Keratinocyte (primary cell): Measurements from ENCODE around the gene SECTM1. TPM values are rescaled to one million over a fixed set of nuclear protein-coding genes. Genes with fewer than 3 reads are reported as not detected.

Experiments
- DNase-seq: peaks from one replicate; pipeline ENCODE4 v3.0.0-alpha.2; 2011; ENCODE audit warnings: low read depth, missing footprints, low spot score
- FAIRE-seq: peaks from 2 replicates; lab custom pipeline; 2011; peaks lifted over from hg19 to GRCh38; lab: Jason Lieb, UNC
- H2AFZ ChIP-seq: 2 replicates; pipeline ENCODE4 v1.6.0; 2012; ENCODE audit warnings: low read length, control low read depth, inconsistent platforms; ENCODE audit not compliant: control insufficient read depth
- H3K27ac ChIP-seq: 2 replicates; pipeline ENCODE4 v1.5.1; 2011; ENCODE audit warnings: low read length; ENCODE audit not compliant: control insufficient read depth, insufficient read depth
- H3K27me3 ChIP-seq: 3 replicates; pipeline ENCODE4 v1.6.0; 2011; ENCODE audit warnings: low read length; ENCODE audit not compliant: control insufficient read depth, insufficient read depth; ENCODE audit errors: extremely low read depth
- H3K36me3 ChIP-seq, 2 experiments: 2 replicates in 1 of 2; 3 replicates in 1 of 2; pipeline ENCODE4 v1.5.1; 2011; ENCODE audit warnings: low read length in 2 of 2, mild to moderate bottlenecking in 1 of 2; ENCODE audit not compliant: control insufficient read depth in 2 of 2, insufficient read depth in 2 of 2; ENCODE audit errors: extremely low read depth in 1 of 2
- H3K4me1 ChIP-seq: 3 replicates; pipeline ENCODE4 v1.5.1; 2011; ENCODE audit warnings: low read length; ENCODE audit not compliant: control insufficient read depth, insufficient read depth; ENCODE audit errors: extremely low read depth
- H3K4me2 ChIP-seq: 3 replicates; pipeline ENCODE4 v1.6.0; 2011; ENCODE audit warnings: low read depth, low read length; ENCODE audit not compliant: control insufficient read depth, insufficient read depth; ENCODE audit errors: extremely low read depth
- H3K4me3 ChIP-seq, 3 experiments: fragments of 200-600 bp in 1 of 3; sonication (generic) in 1 of 3; 2 replicates in 2 of 3; 3 replicates in 1 of 3; pipeline ENCODE4 v1.5.1; 2011 to 2016; ENCODE audit warnings: low read length in 3 of 3, mild to moderate bottlenecking in 3 of 3, control low read depth in 2 of 3, inconsistent platforms in 1 of 3, low read depth in 1 of 3, mixed read lengths in 1 of 3, mixed run types in 1 of 3, moderate library complexity in 1 of 3; ENCODE audit not compliant: control insufficient read depth in 2 of 3, insufficient read depth in 2 of 3; ENCODE audit errors: extremely low read depth in 1 of 3
- H3K79me2 ChIP-seq: 2 replicates; pipeline ENCODE4 v1.6.0; 2012; ENCODE audit warnings: low read length; ENCODE audit not compliant: control insufficient read depth, insufficient read depth
- H3K9ac ChIP-seq: 3 replicates; pipeline ENCODE4 v1.6.0; 2011; ENCODE audit warnings: low read length; ENCODE audit not compliant: control insufficient read depth, insufficient read depth; ENCODE audit errors: extremely low read depth
- H3K9me1 ChIP-seq: 3 replicates; pipeline ENCODE4 v1.6.0; 2011; ENCODE audit warnings: low read length; ENCODE audit not compliant: control insufficient read depth, insufficient read depth; ENCODE audit errors: extremely low read depth
- H3K9me3 ChIP-seq: 2 replicates; pipeline ENCODE4 v1.5.1; 2012; ENCODE audit warnings: low read depth, low read length; ENCODE audit not compliant: control insufficient read depth
- H4K20me1 ChIP-seq: 3 replicates; pipeline ENCODE4 v1.6.0; 2011; ENCODE audit warnings: low read length; ENCODE audit not compliant: control insufficient read depth, insufficient read depth; ENCODE audit errors: extremely low read depth
- CTCF ChIP-seq, 3 experiments: IDR thresholded peaks in 1 of 3; conservative IDR thresholded peaks in 1 of 3; optimal IDR thresholded peaks in 1 of 3; 2 replicates in 2 of 3; 3 replicates in 1 of 3; pipeline versions ENCODE3 to v1.5.1; 2011; ENCODE audit warnings: low read length in 3 of 3, mild to moderate bottlenecking in 3 of 3, moderate library complexity in 2 of 3, control low read depth in 1 of 3, inconsistent platforms in 1 of 3; ENCODE audit not compliant: insufficient read depth in 2 of 3; ENCODE audit errors: extremely low read depth in 1 of 3
- EZH2 ChIP-seq: IDR thresholded peaks from one replicate; pipeline ENCODE4 v1.6.1; 2012; ENCODE audit warnings: inconsistent platforms, mild to moderate bottlenecking, low read length, moderate library complexity
- dilution Hi-C: fragments of 300-500 bp; cut with MboI; formaldehyde crosslinking; loops from one replicate; pipeline ENCODE4 v1.7.0; 2020; ENCODE audit warnings: low sequenced_read_pairs; ENCODE audit not compliant: extremely low pct_ligation_motif_present
- polyA plus RNA-seq, 5 experiments: library from polyadenylated mRNA; depleted of rRNA in 3 of 5; stranded (reverse) in 3 of 5; stranded (forward) in 1 of 5; unstranded in 1 of 5; fragments of >200 nt; gene quantifications; 1 replicate in 1 of 5; 2 replicates in 3 of 5; 3 replicates in 1 of 5; pipeline versions ENCODE4 v1.2.1 to v1.2.3, GENCODE V29; 2011 to 2012; ENCODE audit warnings: missing spikeins in 2 of 5, low read depth in 1 of 5, low replicate concordance in 1 of 5

Gene SECTM1
- polyA plus RNA-seq, 1 donor (not counting 4 experiments of a cell fraction or from before 2014, with no cell fraction given), result 2.0 TPM

DNA sequence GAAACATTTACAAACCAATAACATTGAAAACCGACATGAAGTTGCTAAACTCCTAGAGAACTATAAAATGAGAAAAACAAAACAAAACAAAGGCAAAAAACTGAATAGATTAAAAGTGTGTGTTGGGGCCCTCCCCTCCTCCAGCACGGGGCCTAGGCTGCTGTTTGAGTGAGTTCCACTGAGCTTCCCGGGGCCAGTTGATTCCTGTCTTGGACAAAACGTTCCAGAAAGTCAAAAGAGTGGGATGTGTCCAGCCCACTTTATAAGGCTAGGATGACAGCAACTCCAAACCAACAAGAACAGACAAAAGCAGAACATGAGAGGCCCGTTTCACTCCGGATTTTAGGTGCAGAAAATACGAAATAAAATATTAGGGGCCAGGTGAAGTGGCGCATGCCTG lies 48.4 kb downstream of the SECTM1 start:
- Histone ChIP-seq H3K27me3 (no peaks in the 10 kb centered on the region), H3K4me2 (peak overlapping the region; percentile 47), H3K9me3 (no peaks in the 10 kb centered on the region), H3K36me3 (no peaks in the 10 kb centered on the region), H3K4me3 (no peak overlapping the region), H3K27ac (no peak overlapping the region), H2AFZ (peak overlapping the region; percentile 2), H3K9me1 (no peaks in the 10 kb centered on the region), H3K4me1 (peaks cover 45% of the 10 kb centered on the region), H3K79me2 (no peaks in the 10 kb centered on the region), H4K20me1 (no peaks in the 10 kb centered on the region), H3K9ac (no peak overlapping the region)
- dilution Hi-C loops, result no loop called here
- FAIRE-seq, result no peak
- no peak for DNase-seq
- no peak for TF ChIP-seq EZH2
- TF ChIP-seq CTCF (optimal IDR thresholded peaks at IDR 0.05 in 1 of 3, IDR thresholded peaks at IDR 0.05 in 1 of 3, conservative IDR thresholded peaks at IDR 0.05 in 1 of 3; ENCODE audit: extremely low read depth in 1 of 3, insufficient read depth in 2 of 3, low read length in 3 of 3), result no peak

GRCh38 chr17:82283208-82283749 lies 50.3 kb downstream of the SECTM1 start:
- no peak overlapping the region for H3K4me3 ChIP-seq
- no peaks in the 10 kb centered on the region for H3K27me3 ChIP-seq
- peak; percentile 77 for DNase-seq
- H3K36me3 ChIP-seq, result no peaks in the 10 kb centered on the region
- no peak overlapping the region for H2AFZ ChIP-seq
- peaks cover 40% of the 10 kb centered on the region for H3K4me1 ChIP-seq
- H4K20me1 ChIP-seq, result no peaks in the 10 kb centered on the region
- H3K27ac ChIP-seq, result peak overlapping the region; percentile 26
- H3K4me2 ChIP-seq, result peak overlapping the region; percentile 22
- H3K9ac ChIP-seq, result no peak overlapping the region
- TF ChIP-seq CTCF (optimal IDR thresholded peaks at IDR 0.05 in 1 of 3, IDR thresholded peaks at IDR 0.05 in 1 of 3, conservative IDR thresholded peaks at IDR 0.05 in 1 of 3; ENCODE audit: extremely low read depth in 1 of 3, insufficient read depth in 2 of 3, low read length in 3 of 3) (no peak), EZH2 (no peak)
- FAIRE-seq, result no peak
- H3K9me3 ChIP-seq, result no peaks in the 10 kb centered on the region
- H3K9me1 ChIP-seq, result no peaks in the 10 kb centered on the region
- no peaks in the 10 kb centered on the region for H3K79me2 ChIP-seq
- dilution Hi-C loops, result no loop called here
